HCT116 (cell line): ENCODE data around the gene SLC25A21. TPM values are rescaled to one million over a fixed set of nuclear protein-coding genes. Genes with fewer than 3 reads are reported as not detected.

Source experiments
- ATAC-seq: fragments of 200-7000 bp; cut with Tn5 transposase; 2 replicates; pipeline ENCODE4 v1.9.1; 2020; ENCODE audit warnings: mild to moderate bottlenecking, moderate library complexity
- BruUV-seq: library from RNA; stranded (reverse); fragments of 400-500 nt; replicated peaks from 2 replicates; lab custom pipeline; 2021; lab: Mats Ljungman, UMichigan
- CTCF ChIA-PET: fragments of 300-600 bp; sonication (Branson Sonifier 250); formaldehyde crosslinking; loops from one replicate; lab custom pipeline; 2021; ENCODE audit warnings: antibody characterized with exemption; lab: Charles Lee
- POLR2A ChIA-PET: fragments of 300-600, 350-600 bp; sonication (Branson Sonifier 250); formaldehyde crosslinking; loops from one replicate; lab custom pipeline; 2021; ENCODE audit warnings: antibody characterized with exemption; lab: Charles Lee
- RAD21 ChIA-PET, 2 experiments: fragments of 300-600 bp; sonication (Branson Sonifier 250); formaldehyde crosslinking; loops; one replicate each; lab custom pipeline; 2023; ENCODE audit warnings: low total read pairs in 2 of 2; ENCODE audit not compliant: uncharacterized antibody in 2 of 2, unreplicated experiment in 2 of 2, low non-redundant PET in 1 of 2; lab: Charles Lee
- DNase-seq: peaks from one replicate; pipeline ENCODE4 v3.0.0-alpha.2; 2010; ENCODE audit warnings: low read depth, low spot score
- H2AFZ ChIP-seq: fragments of 200-600 bp; shearing (Covaris generic), sonication (generic); 2 replicates; pipeline ENCODE4 v1.6.1; 2017; ENCODE audit warnings: low read depth, mixed run types, mixed read lengths, antibody characterized with exemption, low read length; ENCODE audit not compliant: poor library complexity, severe bottlenecking
- H3K27ac ChIP-seq: 2 replicates; pipeline ENCODE4 v1.5.1; 2012; ENCODE audit warnings: low read depth, low read length
- H3K27me3 ChIP-seq: fragments of 200-600 bp; sonication (generic); 2 replicates; pipeline ENCODE4 v1.6.1; 2016; ENCODE audit warnings: mixed run types, low read length, mixed read lengths; ENCODE audit not compliant: insufficient read depth
- H3K36me3 ChIP-seq, 2 experiments: fragments of 200-500 bp in 1 of 2; fragments of 200-600 bp in 1 of 2; sonication (Bioruptor generic) in 1 of 2; sonication (generic) in 1 of 2; 2 replicates each; pipeline versions ENCODE4 v1.5.1 to v1.6.1; 2014 to 2016; ENCODE audit warnings: low read length in 2 of 2, inconsistent platforms in 1 of 2, mixed read lengths in 1 of 2, mixed run types in 1 of 2; ENCODE audit not compliant: insufficient read depth in 2 of 2, control insufficient read depth in 1 of 2
- H3K4me1 ChIP-seq, 2 experiments: fragments of 200-600 bp in 1 of 2; sonication (generic) in 1 of 2; 2 replicates each; pipeline versions ENCODE4 v1.5.1 to v1.6.1; 2012 to 2017; ENCODE audit warnings: low read length in 2 of 2, inconsistent platforms in 1 of 2, mild to moderate bottlenecking in 1 of 2, mixed read lengths in 1 of 2, mixed run types in 1 of 2, moderate library complexity in 1 of 2; ENCODE audit not compliant: insufficient read depth in 2 of 2, control insufficient read depth in 1 of 2
- H3K4me2 ChIP-seq: fragments of 200-600 bp; sonication (generic); 2 replicates; pipeline ENCODE4 v1.6.1; 2017; ENCODE audit warnings: mixed run types, low read length, mixed read lengths
- H3K4me3 ChIP-seq, 2 experiments: fragments of 200-600 bp in 1 of 2; sonication (generic) in 1 of 2; replicated peaks in 1 of 2; 2 replicates each; pipeline ENCODE4 v1.5.1; 2011 to 2016; ENCODE audit warnings: low read length in 2 of 2, control low read depth in 1 of 2, low read depth in 1 of 2, mild to moderate bottlenecking in 1 of 2, mixed read lengths in 1 of 2, mixed run types in 1 of 2
- H3K79me2 ChIP-seq: fragments of 200-600 bp; sonication (generic); 2 replicates; pipeline ENCODE4 v1.6.1; 2017; ENCODE audit warnings: mild to moderate bottlenecking, mixed run types, low read length, moderate library complexity, mixed read lengths; ENCODE audit not compliant: insufficient read depth
- H3K9ac ChIP-seq: fragments of 200-600 bp; sonication (generic); 2 replicates; pipeline ENCODE4 v1.6.1; 2016; ENCODE audit warnings: low read length, mixed read lengths
- H3K9me2 ChIP-seq: fragments of 200-600 bp; sonication (generic), shearing (Covaris generic); 2 replicates; pipeline ENCODE4 v1.6.1; 2017; ENCODE audit warnings: mixed run types, mild to moderate bottlenecking, moderate library complexity; ENCODE audit not compliant: insufficient read depth
- H3K9me3 ChIP-seq, 2 experiments: fragments of 200-500 bp in 1 of 2; fragments of 200-600 bp in 1 of 2; sonication (Bioruptor generic) in 1 of 2; sonication (generic) in 1 of 2; 2 replicates each; pipeline ENCODE4 v1.6.1; 2014 to 2017; ENCODE audit warnings: low read length in 2 of 2, mixed read lengths in 2 of 2, inconsistent platforms in 1 of 2, low read depth in 1 of 2, mild to moderate bottlenecking in 1 of 2, mixed run types in 1 of 2, moderate library complexity in 1 of 2; ENCODE audit not compliant: control insufficient read depth in 1 of 2, insufficient read depth in 1 of 2
- H4K20me1 ChIP-seq: fragments of 200-600 bp; sonication (generic), shearing (Covaris generic); 2 replicates; pipeline ENCODE4 v1.6.1; 2017; ENCODE audit warnings: mixed run types, mild to moderate bottlenecking, moderate library complexity; ENCODE audit not compliant: insufficient read depth
- CBX3 ChIP-seq: IDR thresholded peaks from 2 replicates; pipeline ENCODE4 v1.6.1; 2012; ENCODE audit warnings: low read depth
- EGR1 ChIP-seq: IDR thresholded peaks from 2 replicates; pipeline ENCODE4 v1.6.1; 2012; ENCODE audit warnings: low read depth
- ELF1 ChIP-seq: IDR thresholded peaks from 2 replicates; pipeline ENCODE4 v1.6.1; 2012; ENCODE audit warnings: low read depth, borderline replicate concordance
- EZH2phosphoT487 ChIP-seq: fragments of 200-600 bp; IDR thresholded peaks from 2 replicates; pipeline ENCODE4 v1.6.1; 2018; ENCODE audit warnings: antibody characterized with exemption, borderline replicate concordance
- FOSL1 ChIP-seq: IDR thresholded peaks from 2 replicates; pipeline ENCODE4 v1.6.1; 2012; ENCODE audit warnings: low read depth
- JUND ChIP-seq: IDR thresholded peaks from 2 replicates; pipeline ENCODE4 v1.6.1; 2012
- POLR2A ChIP-seq: IDR thresholded peaks from 2 replicates; pipeline ENCODE4 v1.7.0; 2011; ENCODE audit warnings: borderline replicate concordance; ENCODE audit not compliant: insufficient read depth, insufficient read length; ENCODE audit errors: extremely low read depth
- POLR2AphosphoS5 ChIP-seq: IDR thresholded peaks from 2 replicates; pipeline ENCODE4 v1.6.1; 2011; ENCODE audit warnings: mild to moderate bottlenecking, low read depth, low read length, moderate library complexity
- RAD21 ChIP-seq: IDR thresholded peaks from 2 replicates; pipeline ENCODE4 v1.6.1; 2012; ENCODE audit warnings: low read depth, mild to moderate bottlenecking
- SIN3A ChIP-seq: IDR thresholded peaks from 2 replicates; pipeline ENCODE4 v1.6.1; 2012; ENCODE audit warnings: low read depth
- TCF7L2 ChIP-seq: IDR thresholded peaks from 2 replicates; pipeline ENCODE4 v1.7.0; 2011; ENCODE audit warnings: borderline replicate concordance, inconsistent platforms; ENCODE audit not compliant: insufficient read depth, insufficient read length; ENCODE audit errors: extremely low read depth
- YY1 ChIP-seq: IDR thresholded peaks from 2 replicates; pipeline ENCODE4 v1.6.1; 2011; ENCODE audit warnings: low read length, low read depth, moderate library complexity, mild to moderate bottlenecking; ENCODE audit not compliant: insufficient replicate concordance; ENCODE audit errors: extremely low read depth
- ZFX ChIP-seq: fragments of 450-650 bp; IDR thresholded peaks from 2 replicates; pipeline ENCODE4 v1.6.1; 2017
- ZNF274 ChIP-seq: fragments of 200-500 bp; sonication (Bioruptor generic); IDR thresholded peaks from 2 replicates; pipeline ENCODE4 v1.6.1; 2014; ENCODE audit warnings: mild to moderate bottlenecking, low read depth, low read length, inconsistent platforms
- intact Hi-C: fragments of 100-400 bp; cut with micrococcal nuclease; formaldehyde crosslinking; loops from 2 replicates; pipeline ENCODE4 v1.10.0; 2022
- total RNA-seq: library from RNA; stranded (reverse); gene quantifications from one replicate; pipeline ENCODE4 v1.2.1, GENCODE V29; 2021; ENCODE audit not compliant: unreplicated experiment
- TF ChIP-seq, protein P1 (sequence below), 3 experiments: fragments of 200-600 bp in 1 of 3; sonication (generic) in 1 of 3; IDR thresholded peaks in 2 of 3; conservative IDR thresholded peaks in 1 of 3; 2 replicates each; pipeline ENCODE4 v1.5.1; 2012 to 2017; ENCODE audit warnings: low read depth in 2 of 3, low read length in 2 of 3, antibody characterized with exemption in 1 of 3, borderline replicate concordance in 1 of 3, control low read depth in 1 of 3, mild to moderate bottlenecking in 1 of 3, mixed read lengths in 1 of 3, mixed run types in 1 of 3, moderate library complexity in 1 of 3; ENCODE audit not compliant: insufficient read depth in 1 of 3
- TF ChIP-seq, protein P2 (sequence below): IDR thresholded peaks from 2 replicates; pipeline ENCODE4 v1.6.1; 2011; ENCODE audit warnings: mild to moderate bottlenecking, low read length, moderate library complexity; ENCODE audit not compliant: insufficient replicate concordance; ENCODE audit errors: extremely low read depth
- TF ChIP-seq, protein P3 (sequence below): IDR thresholded peaks from 2 replicates; pipeline ENCODE4 v1.6.1; 2012
- TF ChIP-seq, protein P4 (sequence below): IDR thresholded peaks from 2 replicates; pipeline ENCODE4 v1.6.1; 2012; ENCODE audit warnings: low read depth
- TF ChIP-seq, protein P5 (sequence below): IDR thresholded peaks from 2 replicates; pipeline ENCODE4 v1.6.1; 2012

The SLC25A21 gene
- total RNA-seq, 1 experiment from 2014 or later = 3.5 TPM

DNA sequence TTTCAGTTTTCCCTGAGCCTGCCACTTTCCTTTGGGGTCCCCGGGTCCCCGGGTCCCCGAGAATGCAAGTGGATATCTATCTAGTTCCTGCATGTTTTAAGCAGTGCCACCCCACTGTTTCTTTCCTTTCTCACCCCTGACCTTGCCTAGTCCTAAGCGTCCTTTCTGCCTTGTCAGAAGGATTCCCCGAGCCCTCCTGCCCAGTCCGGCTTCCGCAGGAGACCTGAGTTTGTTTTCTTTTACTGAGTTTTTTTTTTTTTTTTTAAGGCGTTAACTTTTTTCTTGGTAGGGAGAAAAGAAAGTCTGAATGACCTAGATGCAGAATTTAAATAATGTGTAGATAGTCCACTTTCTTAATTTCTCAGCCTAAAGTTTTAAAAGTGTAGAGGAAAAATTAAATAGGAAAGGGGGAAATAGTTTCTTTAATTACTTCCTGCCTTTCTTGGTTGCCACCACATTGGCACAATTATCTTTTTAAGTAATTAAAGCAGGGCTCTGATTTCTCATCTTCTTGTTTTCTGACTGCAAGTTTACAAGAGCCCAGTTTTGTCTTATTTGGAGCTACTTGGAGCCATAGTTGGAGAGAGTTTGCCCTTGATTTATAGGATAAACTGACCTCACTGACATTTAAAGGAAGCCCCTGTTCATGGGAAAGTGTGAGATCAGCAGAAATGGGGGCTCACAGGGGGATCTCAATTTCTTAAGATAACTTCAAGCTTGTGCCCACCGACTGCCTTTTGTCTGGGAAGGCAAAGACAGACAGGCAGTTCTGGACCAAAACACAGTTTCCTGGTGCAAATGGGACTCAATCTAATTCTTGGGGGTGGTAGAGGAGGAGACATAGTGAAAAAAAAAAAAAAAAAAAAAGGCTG, 507.8 kb downstream of the SLC25A21 start:
- ChIA-PET RAD21 (no interaction called here), POLR2A (no interaction called here), CTCF (no interaction called here)
- DNase-seq = no peak
- intact Hi-C loops = no loop called here
- no peak for ATAC-seq
- BruUV-seq = TSS peak; percentile 45
- Histone ChIP-seq H3K27ac (no peak overlapping the region), H3K9ac (no peak overlapping the region), H3K4me1 (peaks cover 4 to 10% of the 10 kb centered on the region in 2 experiments; a peak in 1 of 4 replicates), H3K36me3 (peaks cover 0 to 3% of the 10 kb centered on the region in 2 experiments; a peak in 2 of 4 replicates), H2AFZ (no peak overlapping the region), H3K4me2 (no peak overlapping the region), H3K9me3 (no peaks in the 10 kb centered on the region), H4K20me1 (no peaks in the 10 kb centered on the region), H3K27me3 (no peaks in the 10 kb centered on the region), H3K4me3 (no peak overlapping the region), H3K79me2 (no peaks in the 10 kb centered on the region), H3K9me2 (no peaks in the 10 kb centered on the region)
- TF ChIP-seq EGR1 (no peak), RAD21 (no peak), ELF1 (no peak), POLR2AphosphoS5 (no peak), YY1 (no peak), FOSL1 (no peak), ZFX (no peak), SIN3A (no peak), TCF7L2 (no peak), ZNF274 (no peak), CBX3 (no peak), JUND (no peak), EZH2phosphoT487 (no peak), POLR2A (no peak)
- TF ChIP-seq, protein P1, sequence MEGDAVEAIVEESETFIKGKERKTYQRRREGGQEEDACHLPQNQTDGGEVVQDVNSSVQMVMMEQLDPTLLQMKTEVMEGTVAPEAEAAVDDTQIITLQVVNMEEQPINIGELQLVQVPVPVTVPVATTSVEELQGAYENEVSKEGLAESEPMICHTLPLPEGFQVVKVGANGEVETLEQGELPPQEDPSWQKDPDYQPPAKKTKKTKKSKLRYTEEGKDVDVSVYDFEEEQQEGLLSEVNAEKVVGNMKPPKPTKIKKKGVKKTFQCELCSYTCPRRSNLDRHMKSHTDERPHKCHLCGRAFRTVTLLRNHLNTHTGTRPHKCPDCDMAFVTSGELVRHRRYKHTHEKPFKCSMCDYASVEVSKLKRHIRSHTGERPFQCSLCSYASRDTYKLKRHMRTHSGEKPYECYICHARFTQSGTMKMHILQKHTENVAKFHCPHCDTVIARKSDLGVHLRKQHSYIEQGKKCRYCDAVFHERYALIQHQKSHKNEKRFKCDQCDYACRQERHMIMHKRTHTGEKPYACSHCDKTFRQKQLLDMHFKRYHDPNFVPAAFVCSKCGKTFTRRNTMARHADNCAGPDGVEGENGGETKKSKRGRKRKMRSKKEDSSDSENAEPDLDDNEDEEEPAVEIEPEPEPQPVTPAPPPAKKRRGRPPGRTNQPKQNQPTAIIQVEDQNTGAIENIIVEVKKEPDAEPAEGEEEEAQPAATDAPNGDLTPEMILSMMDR (IDR thresholded peaks at IDR 0.05 in 2 of 3, conservative IDR thresholded peaks at IDR 0.05 in 1 of 3; ENCODE audit: borderline replicate concordance in 1 of 3, insufficient read depth in 1 of 3, low read depth in 2 of 3, low read length in 2 of 3) = no peak
- TF ChIP-seq, protein P2, sequence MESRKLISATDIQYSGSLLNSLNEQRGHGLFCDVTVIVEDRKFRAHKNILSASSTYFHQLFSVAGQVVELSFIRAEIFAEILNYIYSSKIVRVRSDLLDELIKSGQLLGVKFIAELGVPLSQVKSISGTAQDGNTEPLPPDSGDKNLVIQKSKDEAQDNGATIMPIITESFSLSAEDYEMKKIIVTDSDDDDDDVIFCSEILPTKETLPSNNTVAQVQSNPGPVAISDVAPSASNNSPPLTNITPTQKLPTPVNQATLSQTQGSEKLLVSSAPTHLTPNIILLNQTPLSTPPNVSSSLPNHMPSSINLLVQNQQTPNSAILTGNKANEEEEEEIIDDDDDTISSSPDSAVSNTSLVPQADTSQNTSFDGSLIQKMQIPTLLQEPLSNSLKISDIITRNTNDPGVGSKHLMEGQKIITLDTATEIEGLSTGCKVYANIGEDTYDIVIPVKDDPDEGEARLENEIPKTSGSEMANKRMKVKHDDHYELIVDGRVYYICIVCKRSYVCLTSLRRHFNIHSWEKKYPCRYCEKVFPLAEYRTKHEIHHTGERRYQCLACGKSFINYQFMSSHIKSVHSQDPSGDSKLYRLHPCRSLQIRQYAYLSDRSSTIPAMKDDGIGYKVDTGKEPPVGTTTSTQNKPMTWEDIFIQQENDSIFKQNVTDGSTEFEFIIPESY = no peak
- TF ChIP-seq, protein P3, sequence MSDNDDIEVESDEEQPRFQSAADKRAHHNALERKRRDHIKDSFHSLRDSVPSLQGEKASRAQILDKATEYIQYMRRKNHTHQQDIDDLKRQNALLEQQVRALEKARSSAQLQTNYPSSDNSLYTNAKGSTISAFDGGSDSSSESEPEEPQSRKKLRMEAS = no peak
- TF ChIP-seq, protein P4, sequence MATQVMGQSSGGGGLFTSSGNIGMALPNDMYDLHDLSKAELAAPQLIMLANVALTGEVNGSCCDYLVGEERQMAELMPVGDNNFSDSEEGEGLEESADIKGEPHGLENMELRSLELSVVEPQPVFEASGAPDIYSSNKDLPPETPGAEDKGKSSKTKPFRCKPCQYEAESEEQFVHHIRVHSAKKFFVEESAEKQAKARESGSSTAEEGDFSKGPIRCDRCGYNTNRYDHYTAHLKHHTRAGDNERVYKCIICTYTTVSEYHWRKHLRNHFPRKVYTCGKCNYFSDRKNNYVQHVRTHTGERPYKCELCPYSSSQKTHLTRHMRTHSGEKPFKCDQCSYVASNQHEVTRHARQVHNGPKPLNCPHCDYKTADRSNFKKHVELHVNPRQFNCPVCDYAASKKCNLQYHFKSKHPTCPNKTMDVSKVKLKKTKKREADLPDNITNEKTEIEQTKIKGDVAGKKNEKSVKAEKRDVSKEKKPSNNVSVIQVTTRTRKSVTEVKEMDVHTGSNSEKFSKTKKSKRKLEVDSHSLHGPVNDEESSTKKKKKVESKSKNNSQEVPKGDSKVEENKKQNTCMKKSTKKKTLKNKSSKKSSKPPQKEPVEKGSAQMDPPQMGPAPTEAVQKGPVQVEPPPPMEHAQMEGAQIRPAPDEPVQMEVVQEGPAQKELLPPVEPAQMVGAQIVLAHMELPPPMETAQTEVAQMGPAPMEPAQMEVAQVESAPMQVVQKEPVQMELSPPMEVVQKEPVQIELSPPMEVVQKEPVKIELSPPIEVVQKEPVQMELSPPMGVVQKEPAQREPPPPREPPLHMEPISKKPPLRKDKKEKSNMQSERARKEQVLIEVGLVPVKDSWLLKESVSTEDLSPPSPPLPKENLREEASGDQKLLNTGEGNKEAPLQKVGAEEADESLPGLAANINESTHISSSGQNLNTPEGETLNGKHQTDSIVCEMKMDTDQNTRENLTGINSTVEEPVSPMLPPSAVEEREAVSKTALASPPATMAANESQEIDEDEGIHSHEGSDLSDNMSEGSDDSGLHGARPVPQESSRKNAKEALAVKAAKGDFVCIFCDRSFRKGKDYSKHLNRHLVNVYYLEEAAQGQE = no peak
- TF ChIP-seq, protein P5, sequence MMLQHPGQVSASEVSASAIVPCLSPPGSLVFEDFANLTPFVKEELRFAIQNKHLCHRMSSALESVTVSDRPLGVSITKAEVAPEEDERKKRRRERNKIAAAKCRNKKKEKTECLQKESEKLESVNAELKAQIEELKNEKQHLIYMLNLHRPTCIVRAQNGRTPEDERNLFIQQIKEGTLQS = no peak
